Neural crest cell (in vitro differentiated cells): ENCODE data around the gene NHS. TPM values are rescaled to one million over a fixed set of nuclear protein-coding genes. Genes with fewer than 3 reads are reported as not detected.

ENCODE experiments used
- DNase-seq: peaks from one replicate; pipeline ENCODE4 v3.0.0; 2021; ENCODE audit warnings: low read depth, mixed read lengths, low spot score
- H3K27ac Mint-ChIP-seq: one replicate; pipeline ENCODE4 v1.8.0; 2021; ENCODE audit warnings: mild to moderate bottlenecking, mixed read lengths; ENCODE audit not compliant: unreplicated experiment
- H3K27me3 Mint-ChIP-seq: 2 replicates; pipeline ENCODE4 v1.8.0; 2021; ENCODE audit warnings: low read depth, mild to moderate bottlenecking, mixed read lengths
- H3K36me3 Mint-ChIP-seq: 2 replicates; pipeline ENCODE4 v1.8.0; 2021; ENCODE audit warnings: low read depth, mild to moderate bottlenecking, mixed read lengths
- H3K4me1 Mint-ChIP-seq: 2 replicates; pipeline ENCODE4 v1.8.0; 2021; ENCODE audit warnings: mixed read lengths
- H3K4me3 Mint-ChIP-seq: one replicate; pipeline ENCODE4 v1.8.0; 2021; ENCODE audit warnings: mild to moderate bottlenecking, mixed read lengths
- H3K9me3 Mint-ChIP-seq: 2 replicates; pipeline ENCODE4 v1.8.0; 2021; ENCODE audit warnings: mixed read lengths
- CTCF ChIP-seq: fragments of 200-600 bp; sonication (generic); conservative IDR thresholded peaks from 2 replicates; pipeline ENCODE4 v1.5.0; 2021; ENCODE audit warnings: antibody characterized with exemption, mild to moderate bottlenecking
- total RNA-seq: library from RNA; stranded (reverse); gene quantifications from 2 replicates; pipeline ENCODE4 v1.2.1, GENCODE V29; 2021

The NHS gene
- total RNA-seq, 1 donor from 2014 or later, result 10.7 TPM

DNA sequence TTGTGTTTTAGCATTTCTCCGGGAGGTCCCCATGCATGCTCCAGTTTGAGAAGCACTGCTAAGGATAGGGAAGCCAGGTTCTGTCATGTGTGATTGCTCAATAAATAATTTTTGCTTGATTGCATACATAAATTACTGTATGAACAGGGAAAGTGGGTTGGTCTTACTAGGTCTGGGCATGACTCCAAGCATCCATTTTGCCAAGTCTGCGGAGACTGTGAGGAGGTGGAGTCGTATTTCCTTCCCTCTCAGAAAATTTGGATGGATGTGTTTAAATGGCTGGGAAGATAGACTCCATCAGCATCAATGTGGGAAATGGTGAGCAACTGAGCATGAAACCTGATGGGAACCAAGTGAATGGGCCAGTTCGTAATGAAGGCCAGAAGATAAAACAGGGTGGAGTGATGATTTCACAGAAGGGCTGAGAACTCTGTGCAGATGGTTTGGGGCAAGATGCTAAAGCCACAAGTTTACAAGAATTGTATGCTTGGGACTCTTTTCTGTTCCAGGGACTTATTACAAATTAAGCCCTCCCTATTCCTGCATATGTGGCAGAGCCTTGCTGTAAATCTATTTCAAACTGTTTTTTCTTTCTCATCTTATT lies 84.1 kb downstream of the NHS start:
- no peak for DNase-seq
- H3K4me3 Mint-ChIP-seq, result no peak overlapping the region
- H3K36me3 Mint-ChIP-seq, result no peaks in the 10 kb centered on the region
- no peak overlapping the region for H3K27ac Mint-ChIP-seq
- TF ChIP-seq CTCF, result no peak
- H3K27me3 Mint-ChIP-seq, result peaks cover 3% of the 10 kb centered on the region
- H3K4me1 Mint-ChIP-seq, result peaks cover 17% of the 10 kb centered on the region
- H3K9me3 Mint-ChIP-seq, result peaks cover 3% of the 10 kb centered on the region

DNA sequence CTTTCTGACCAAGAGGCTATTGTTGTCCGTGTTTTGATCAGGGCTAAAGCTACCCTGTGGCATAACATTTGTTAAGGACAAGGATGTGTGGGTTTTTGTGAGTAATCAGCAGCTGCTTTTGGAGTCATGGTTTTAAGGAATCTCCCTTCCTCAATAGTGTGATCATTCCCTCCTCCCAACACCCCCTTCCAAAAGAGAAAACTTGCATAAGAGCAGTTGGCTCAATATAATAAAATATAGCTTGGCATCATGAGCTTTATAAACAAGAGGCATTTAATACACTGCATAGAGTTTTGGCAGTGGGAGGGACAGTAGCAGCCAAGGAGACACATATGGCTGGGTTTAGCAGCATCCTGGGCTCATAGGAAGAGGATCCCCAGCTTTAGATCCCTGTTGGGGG lies 84.7 kb downstream of the NHS start:
- peaks cover 3% of the 10 kb centered on the region for H3K27me3 Mint-ChIP-seq
- no peak for TF ChIP-seq CTCF
- H3K4me3 Mint-ChIP-seq, result no peak overlapping the region
- no peak for DNase-seq
- peaks cover 17% of the 10 kb centered on the region for H3K4me1 Mint-ChIP-seq
- H3K27ac Mint-ChIP-seq, result no peak overlapping the region
- peaks cover 3% of the 10 kb centered on the region for H3K9me3 Mint-ChIP-seq
- H3K36me3 Mint-ChIP-seq, result no peaks in the 10 kb centered on the region

GRCh38 chrX:17462881-17463280 lies 87.9 kb downstream of the NHS start:
- Mint-ChIP-seq H3K27ac (no peak overlapping the region), H3K4me3 (no peak overlapping the region), H3K4me1 (peaks cover 3% of the 10 kb centered on the region), H3K9me3 (no peaks in the 10 kb centered on the region), H3K27me3 (peaks cover 2% of the 10 kb centered on the region), H3K36me3 (no peaks in the 10 kb centered on the region)
- no peak for DNase-seq
- no peak for TF ChIP-seq CTCF

DNA sequence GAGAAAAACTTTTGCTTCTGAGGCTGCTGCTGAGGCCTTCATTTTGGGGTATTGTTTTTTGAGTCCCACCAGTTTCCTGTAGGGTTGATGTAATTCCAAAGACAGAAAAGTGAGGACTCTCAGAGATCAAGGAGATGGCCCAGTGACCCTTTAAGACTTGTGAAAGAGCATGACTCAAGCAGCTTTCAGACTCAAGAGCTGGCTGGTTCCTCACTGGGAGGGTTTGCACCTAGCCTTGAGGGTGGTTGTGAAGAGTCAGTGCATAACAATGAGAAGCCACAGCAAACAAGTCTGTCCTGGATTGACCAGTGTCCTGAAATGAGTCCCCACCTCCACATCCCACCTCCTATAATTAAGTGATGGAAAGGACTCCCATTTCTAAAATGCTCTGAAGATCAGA lies 89.2 kb downstream of the NHS start:
- Mint-ChIP-seq H3K36me3 (no peaks in the 10 kb centered on the region), H3K27me3 (peaks cover 2% of the 10 kb centered on the region), H3K4me3 (no peak overlapping the region), H3K27ac (no peak overlapping the region), H3K4me1 (peaks cover 3% of the 10 kb centered on the region), H3K9me3 (no peaks in the 10 kb centered on the region)
- no peak for DNase-seq
- TF ChIP-seq CTCF, result no peak

DNA sequence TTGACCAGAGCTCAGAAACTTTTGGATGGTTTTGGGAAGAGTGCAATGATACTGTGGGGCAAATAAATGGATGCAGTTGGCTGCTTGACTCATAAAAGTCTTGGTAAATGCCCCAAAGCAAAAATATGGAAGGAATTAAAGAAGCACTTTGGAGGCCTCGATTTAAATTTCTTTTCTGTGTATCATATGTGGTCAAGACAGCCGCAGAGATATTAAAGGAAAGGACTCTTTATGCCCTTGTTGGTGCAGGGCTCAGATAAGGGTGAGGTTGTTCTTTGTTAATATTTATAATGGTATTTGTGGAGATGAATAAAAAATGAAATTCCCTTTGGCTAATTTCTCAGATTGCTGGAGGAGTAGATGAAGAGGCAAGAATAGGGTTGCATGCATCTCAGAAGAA lies 90.2 kb downstream of the NHS start:
- no peak overlapping the region for H3K27ac Mint-ChIP-seq
- H3K4me1 Mint-ChIP-seq, result peaks cover 3% of the 10 kb centered on the region
- no peaks in the 10 kb centered on the region for H3K9me3 Mint-ChIP-seq
- H3K4me3 Mint-ChIP-seq, result no peak overlapping the region
- no peak for DNase-seq
- H3K27me3 Mint-ChIP-seq, result peaks cover 2% of the 10 kb centered on the region
- TF ChIP-seq CTCF, result no peak
- H3K36me3 Mint-ChIP-seq, result no peaks in the 10 kb centered on the region
